Measurements from ENCODE around the gene TRPM7.

TRPM7 gene

DNA sequence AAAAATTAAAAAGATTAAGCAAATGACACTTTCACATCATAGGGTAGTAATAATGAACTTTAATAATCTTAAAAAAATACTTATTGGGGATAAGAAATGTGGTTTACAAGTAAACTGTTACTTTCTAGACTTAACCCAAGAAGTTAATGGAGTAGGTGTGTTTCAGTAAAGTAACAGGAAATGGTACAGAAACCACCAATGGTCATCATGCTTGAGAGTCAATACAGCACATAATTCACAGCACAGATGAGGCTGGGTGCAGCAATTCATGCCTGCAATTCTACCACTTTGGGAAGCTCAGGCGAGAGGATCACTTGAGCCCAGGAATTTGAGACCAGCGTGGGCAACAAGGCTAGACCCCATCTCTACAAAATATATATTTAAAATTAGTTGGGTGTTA is 128.6 kb downstream of the TRPM7 start:
- no peak for DNase-seq

DNA sequence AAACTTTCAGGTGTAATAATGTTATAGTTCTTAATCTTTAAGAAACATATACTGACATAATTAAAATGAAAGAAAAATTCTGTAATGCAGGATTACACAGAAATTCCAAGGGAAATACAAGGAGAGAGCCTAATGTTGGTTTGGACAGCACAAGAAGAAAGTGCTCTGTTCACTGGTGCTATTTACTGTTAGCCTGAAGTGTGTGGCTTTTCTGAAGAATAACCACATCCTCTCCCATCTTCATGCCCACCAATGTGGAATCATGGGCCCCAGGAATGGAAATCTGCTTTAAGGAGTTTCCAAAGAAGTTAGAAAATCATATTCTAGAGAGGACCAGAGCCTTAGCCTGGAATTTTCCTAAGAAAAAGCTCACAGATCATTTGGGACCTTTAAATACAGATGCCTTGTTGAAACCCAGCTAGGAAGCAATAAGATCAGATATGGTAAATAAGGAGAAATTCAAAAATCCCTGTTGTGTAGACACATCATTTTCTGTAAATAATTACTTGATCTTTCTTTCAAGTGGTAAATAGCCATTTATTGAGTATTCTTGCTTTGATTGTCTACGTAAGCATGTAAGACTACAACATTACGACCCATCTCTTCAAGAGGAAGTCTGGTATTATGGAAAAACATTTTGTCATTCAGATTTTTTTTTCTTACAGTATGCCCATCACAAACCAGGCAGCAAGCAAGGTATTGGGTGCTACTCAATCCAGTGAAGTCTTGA is 129.8 kb downstream of the TRPM7 start:
- DNase-seq = no peak

DNA sequence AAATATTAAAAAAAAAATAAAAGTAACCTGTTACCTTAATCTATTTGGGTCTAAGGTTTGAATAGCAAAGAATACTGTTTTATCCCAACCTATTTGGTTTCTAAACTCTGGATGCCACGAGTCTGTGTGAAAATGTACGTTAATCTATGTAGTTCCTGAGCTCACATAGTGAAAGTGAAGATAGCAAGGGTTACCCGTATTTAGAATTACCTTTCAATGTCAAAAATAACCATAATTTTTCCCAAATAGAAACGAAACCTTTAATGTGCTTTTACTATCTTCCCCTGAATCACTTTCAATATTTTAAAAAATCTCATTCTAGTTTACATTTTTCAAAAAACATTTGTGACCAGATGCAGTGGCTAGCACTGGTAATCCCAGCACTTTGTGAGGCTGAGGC is 134.4 kb downstream of the TRPM7 start:
- no peak for DNase-seq

DNA sequence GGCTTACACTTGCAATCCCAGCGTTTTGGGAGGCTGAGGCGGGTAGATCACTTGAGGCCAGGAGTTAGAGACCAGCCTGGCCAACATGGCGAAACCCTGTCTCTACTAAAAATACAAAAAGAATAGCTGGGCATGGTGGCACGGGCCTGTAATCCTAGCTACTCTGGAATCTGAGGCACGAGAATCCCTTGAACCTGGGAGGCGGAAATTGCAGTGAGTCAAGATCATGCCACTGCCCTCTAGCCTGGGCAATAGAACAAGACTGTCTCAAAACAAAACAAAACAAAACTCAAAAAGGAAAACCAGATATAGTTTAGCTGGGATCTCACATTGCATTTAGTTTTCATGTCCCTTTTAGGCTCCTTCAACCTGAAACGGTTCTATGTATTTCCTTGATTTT is 137.3 kb downstream of the TRPM7 start:
- no peak for DNase-seq

DNA sequence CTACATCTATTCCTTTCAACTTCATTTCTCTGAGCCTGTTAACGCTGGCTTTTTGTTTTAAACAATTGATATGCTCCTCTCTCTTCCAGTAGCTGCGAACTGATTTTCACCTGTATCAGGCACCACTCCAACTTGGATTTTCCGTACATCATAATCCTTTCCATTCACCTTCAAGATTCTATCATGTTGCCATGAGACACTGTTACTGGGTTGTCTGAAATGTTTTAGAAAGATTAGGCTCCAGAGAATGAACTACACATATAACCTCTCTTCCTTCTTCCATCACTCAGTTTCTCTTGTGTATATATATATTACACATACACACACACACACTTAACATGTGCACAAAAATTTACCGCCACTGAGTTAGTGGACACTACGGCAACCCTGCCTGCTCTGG is 140.0 kb downstream of the TRPM7 start, which contains the start of gene USP50:
Gene USP50 (minus strand): TSS at position 101 of the 400 bp plus-strand sequence. CDS start 141 bp downstream, outside the sequence.
- no peak for DNase-seq

DNA sequence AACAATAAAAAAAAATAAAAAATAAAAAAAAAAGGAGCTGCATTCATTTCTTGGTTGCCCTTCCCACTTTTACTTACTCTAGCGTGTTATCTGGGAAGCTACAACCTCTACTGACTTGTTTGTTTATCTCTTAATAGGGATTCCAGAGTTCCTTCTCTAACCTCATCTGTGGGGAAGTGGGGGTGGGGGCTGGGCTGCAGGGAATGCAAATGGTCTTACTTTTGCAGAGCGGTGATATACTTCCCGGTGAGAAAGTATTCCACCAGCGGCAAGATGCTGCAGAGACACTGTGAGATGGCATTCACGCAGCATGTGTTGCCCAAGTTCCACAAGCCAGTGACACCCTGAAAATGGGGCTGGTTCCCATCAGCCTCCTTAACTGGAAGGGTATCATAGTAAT is 142.2 kb downstream of the TRPM7 start:
- no peak for DNase-seq

DNA sequence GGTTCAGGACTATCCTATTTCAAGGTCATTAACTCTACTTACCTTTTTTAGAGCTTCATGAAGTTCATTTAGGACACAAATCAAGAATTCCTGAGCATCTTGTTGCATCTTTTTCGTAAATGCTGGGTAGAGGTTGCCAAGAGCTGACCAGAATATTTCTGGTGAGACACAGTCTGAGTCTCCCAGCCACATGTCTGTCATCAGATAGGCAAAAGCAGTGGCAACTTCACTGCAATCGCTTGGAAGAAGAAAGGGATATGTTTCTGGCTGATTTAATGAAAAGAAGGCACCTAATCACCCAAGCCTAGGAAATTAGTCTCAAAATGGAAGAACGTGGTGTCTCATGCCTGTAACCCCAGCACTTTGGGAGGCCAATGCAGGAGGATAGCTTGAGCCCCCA is 143.0 kb downstream of the TRPM7 start:
- no peak for DNase-seq

DNA sequence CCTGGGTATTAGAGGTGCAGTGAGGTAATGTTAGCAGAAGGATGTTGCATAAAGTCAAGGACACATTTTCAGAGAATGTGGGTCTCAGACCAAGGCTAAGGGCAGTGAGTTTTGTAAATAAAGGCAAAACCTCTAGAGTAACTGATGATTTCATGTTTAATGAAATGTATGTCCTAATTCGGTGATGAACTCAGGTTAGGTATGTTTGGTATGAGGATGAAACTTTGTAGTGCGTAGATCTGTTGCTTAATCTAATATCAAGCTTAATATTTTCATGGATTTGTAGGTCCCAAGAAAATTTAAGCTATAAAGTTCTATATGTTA is 143.7 kb downstream of the TRPM7 start:
- DNase-seq = no peak

DNA sequence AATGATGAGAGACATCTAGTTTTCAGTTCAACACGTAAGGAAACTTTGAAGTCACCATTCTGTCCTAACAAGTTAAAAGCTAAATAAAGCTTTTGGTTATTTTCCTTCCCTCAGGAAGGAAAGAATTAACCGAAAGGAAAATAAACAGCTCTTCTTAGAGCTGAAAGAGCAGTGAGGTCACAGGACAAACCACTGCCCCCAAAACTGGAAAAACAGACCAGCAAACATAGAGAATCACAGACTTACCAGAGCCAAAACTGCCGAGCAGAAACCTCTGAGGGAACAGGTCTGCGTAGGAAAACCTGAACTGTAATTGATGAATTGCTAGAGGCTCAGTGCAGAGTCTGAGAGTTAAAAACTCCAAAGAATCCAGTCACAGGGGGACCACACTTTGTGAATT is 154.8 kb downstream of the TRPM7 start:
- DNase-seq = no peak

DNA sequence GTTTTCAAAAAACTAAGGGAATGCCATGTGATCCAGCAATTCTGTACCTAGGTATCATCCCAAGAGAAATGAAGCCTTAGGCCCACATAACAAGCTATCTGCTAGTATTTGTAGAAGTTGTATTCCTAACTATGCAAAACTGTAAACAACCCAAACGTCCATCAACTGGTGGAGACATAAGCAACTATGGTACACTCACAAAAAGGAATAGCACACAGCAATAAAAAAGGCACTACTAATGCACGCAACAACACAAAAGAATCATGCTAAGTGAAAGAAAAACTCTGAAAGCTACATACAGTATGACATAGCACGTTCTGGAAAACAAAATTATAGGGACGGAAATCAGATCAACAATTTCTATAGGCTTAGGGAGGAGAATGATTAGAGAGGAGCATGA is 155.4 kb downstream of the TRPM7 start:
- no peak for DNase-seq

DNA sequence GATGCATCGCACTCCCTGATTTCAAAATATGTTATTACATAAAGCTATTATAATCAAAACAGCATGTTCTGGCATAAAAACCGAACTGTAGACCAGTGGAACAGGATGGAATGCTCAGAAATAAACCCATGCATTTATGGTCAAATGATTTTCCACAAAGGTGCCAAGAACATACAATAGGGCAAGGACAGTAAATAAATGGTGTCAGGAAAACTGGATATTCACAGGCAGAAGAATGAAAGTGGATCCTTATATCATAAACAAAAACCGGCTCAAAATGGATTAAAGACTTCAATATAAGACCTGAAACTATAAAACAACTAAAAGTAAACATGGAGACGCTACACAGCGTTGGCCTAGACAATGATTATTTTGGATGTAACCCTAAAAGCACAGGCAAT is 162.7 kb downstream of the TRPM7 start:
- no peak for DNase-seq

DNA sequence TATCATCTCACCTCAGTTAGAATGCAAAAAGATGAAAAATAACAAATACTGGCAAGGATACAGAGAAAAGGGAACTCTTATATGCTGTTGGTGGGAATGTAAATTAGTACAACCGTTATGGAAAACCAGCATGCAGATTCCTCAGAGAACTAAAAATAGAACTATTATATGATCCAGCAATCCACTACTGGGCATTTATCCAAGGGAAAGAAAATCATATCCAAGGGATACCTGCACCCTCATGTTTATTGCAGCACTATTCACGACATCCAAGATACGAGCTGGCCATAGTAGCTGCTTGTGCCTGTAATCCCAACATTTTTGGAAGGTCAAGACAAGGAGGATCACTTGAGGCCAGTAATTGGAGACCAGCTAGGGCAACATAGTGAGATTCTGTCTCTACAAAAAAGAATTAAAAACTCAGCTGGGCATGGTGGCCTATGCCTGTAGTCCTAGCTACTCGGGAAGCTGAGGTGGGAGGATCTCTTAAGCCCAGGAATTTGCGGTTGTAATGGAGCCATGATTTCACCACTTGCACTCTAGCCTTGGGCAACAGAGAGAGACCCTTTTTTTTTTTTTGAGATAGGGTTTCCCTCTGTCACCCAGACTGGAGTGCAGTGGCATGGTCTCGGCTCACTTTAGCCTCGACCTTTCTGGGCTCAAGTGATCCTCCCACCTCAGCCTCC is 166.7 kb downstream of the TRPM7 start:
- DNase-seq = no peak

DNA sequence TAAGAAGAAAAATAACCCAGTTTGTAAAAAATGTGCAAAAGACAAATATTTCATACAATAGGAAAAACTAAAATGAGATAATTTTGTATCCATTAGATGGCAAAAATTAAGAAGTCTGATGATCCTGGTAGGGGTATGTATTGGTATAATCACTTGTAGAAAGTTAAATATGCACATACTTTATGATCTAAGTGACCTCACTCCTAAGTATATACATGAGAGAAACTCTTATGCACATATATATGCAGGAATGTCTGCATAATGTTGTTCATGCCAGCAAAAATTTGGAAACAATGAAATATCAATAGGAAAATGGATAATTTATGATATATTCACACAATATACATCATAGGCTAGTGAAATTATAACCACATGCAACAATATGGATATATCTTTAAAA is 173.6 kb downstream of the TRPM7 start:
- no peak for DNase-seq
